Measurements from ENCODE around the gene CMBL. TPM values are rescaled to one million over a fixed set of nuclear protein-coding genes. Genes with fewer than 3 reads are reported as not detected.

CMBL gene
- total RNA-seq, 1 experiment from 2014 or later, result 12.6 TPM

DNA sequence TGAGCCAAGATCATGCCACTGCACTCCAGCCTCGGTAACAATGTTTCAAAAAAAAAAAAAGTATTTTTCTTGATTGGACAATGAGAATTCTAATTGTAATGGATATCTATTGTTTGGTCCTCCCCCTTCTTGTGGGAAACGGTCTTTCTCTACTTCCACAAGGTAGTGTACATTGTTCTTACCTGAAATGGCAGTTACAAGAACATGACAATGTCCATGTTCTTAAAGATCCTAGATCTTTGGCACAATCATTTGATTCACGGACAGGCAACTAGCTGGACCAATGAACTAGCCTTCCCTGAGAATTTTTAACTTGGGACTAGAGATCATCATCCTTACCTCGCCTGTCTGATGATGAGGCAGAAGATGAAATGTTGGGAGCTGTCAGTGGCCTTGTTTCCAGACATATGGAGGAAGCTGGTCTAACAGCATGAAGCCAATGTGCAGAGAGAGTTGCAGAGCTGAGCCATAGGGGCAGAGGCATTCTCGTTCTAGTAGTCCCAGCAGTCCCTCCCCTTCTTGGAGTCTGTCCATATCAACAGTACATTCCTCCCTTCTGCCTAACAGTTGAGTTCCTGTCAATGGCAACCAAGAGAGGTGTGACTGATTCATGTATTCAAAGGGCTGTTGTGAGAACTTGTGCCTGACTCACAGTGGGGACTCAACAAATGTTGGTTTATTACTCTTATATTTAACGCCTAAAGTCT is 43.6 kb upstream of the CMBL start:
- H2BK12ac ChIP-seq (ENCODE audit: insufficient read length, low read depth, low read length), result no peak overlapping the region
- H3K9me3 Mint-ChIP-seq, result no peaks in the 10 kb centered on the region

More for the DNA sequence above, 43.6 kb upstream of the CMBL start:
- Histone ChIP-seq H4K91ac (ENCODE audit: insufficient read length, low read depth, low read length) (no peak overlapping the region), H2AK5ac (ENCODE audit: insufficient read length, low read length) (no peak overlapping the region), H2BK20ac (ENCODE audit: low read depth, low read length, poor library complexity, severe bottlenecking) (no peak overlapping the region), H2BK5ac (ENCODE audit: insufficient read length, low read length) (no peak overlapping the region), H3K14ac (ENCODE audit: insufficient read depth, low read length) (no peak overlapping the region), H4K20me1 (ENCODE audit: control insufficient read depth, insufficient read depth, insufficient read length) (no peaks in the 10 kb centered on the region), H3K27me3 (ENCODE audit: insufficient read depth, low read length) (no peaks in the 10 kb centered on the region), H3K9ac (ENCODE audit: extremely low read depth, insufficient read length, low read length) (no peak overlapping the region), H3K18ac (ENCODE audit: insufficient read length, low read depth, low read length) (no peak overlapping the region), H3K79me1 (ENCODE audit: insufficient read depth, low read depth, low read length, poor library complexity, severe bottlenecking) (no peaks in the 10 kb centered on the region), H3T11ph (ENCODE audit: low read length) (no peak overlapping the region), H4K8ac (replicated peaks; ENCODE audit: insufficient read length, low read depth, low read length) (no peak overlapping the region), H3K27ac (ENCODE audit: insufficient read length, low read depth, low read length) (no peak overlapping the region), H3K79me2 (ENCODE audit: insufficient read depth, low read length) (peaks cover 8% of the 10 kb centered on the region; the same call in 1 of the 2 replicates), H3K56ac (ENCODE audit: insufficient read length, low read depth, low read length) (no peak overlapping the region), H3K4ac (ENCODE audit: low read depth, low read length) (no peak overlapping the region), H2BK15ac (ENCODE audit: low read depth, low read length) (no peak overlapping the region), H3K23ac (ENCODE audit: insufficient read length, low read depth, low read length) (no peak overlapping the region), H3K4me2 (ENCODE audit: insufficient read depth, insufficient read length, low read length) (no peak overlapping the region), H3K4me1 (ENCODE audit: insufficient read depth, low read length) (peaks cover 4% of the 10 kb centered on the region; the same call in 1 of the 2 replicates), H2AFZ (ENCODE audit: low read length) (no peak overlapping the region), H4K5ac (ENCODE audit: insufficient read length, low read depth, low read length) (no peak overlapping the region), H3K23me2 (ENCODE audit: insufficient read length, low read depth, low read length, poor library complexity, severe bottlenecking) (peaks cover 11% of the 10 kb centered on the region), H3K9me3 (ENCODE audit: control insufficient read depth, low read depth, low read length) (no peaks in the 10 kb centered on the region), H2BK120ac (ENCODE audit: low read depth, low read length, poor library complexity, severe bottlenecking) (no peak overlapping the region)
- H3K36me3 Mint-ChIP-seq (ENCODE audit: insufficient read depth in 1 of 3, low read depth in 3 of 3), result no peaks in the 10 kb centered on the region
- H3K27ac Mint-ChIP-seq, result no peak overlapping the region
- no CpG with 5 or more reads among the region's 6 CpGs for WGBS (ENCODE audit: extremely low coverage, insufficient read length, low lambda C conversion rate)
- H3K4me1 Mint-ChIP-seq, result peaks cover 22 to 27% of the 10 kb centered on the region in 2 experiments
- DNase-seq, result no peak
- H3K27me3 Mint-ChIP-seq (ENCODE audit: low read depth), result peaks cover 13% of the 10 kb centered on the region
- TF ChIP-seq, protein P1, sequence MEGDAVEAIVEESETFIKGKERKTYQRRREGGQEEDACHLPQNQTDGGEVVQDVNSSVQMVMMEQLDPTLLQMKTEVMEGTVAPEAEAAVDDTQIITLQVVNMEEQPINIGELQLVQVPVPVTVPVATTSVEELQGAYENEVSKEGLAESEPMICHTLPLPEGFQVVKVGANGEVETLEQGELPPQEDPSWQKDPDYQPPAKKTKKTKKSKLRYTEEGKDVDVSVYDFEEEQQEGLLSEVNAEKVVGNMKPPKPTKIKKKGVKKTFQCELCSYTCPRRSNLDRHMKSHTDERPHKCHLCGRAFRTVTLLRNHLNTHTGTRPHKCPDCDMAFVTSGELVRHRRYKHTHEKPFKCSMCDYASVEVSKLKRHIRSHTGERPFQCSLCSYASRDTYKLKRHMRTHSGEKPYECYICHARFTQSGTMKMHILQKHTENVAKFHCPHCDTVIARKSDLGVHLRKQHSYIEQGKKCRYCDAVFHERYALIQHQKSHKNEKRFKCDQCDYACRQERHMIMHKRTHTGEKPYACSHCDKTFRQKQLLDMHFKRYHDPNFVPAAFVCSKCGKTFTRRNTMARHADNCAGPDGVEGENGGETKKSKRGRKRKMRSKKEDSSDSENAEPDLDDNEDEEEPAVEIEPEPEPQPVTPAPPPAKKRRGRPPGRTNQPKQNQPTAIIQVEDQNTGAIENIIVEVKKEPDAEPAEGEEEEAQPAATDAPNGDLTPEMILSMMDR (conservative IDR thresholded peaks at IDR 0.05), result no peak
- H3K4me3 Mint-ChIP-seq, result peak overlapping the region in 1 of 2 experiments; percentile 95; a peak in 1 of 5 replicates
